ENCODE measurements around the gene MACROD2.

MACROD2 gene

GRCh38 chr20:15031546-15032351 lies 1036.4 kb downstream of the MACROD2 start:
- no peak for DNase-seq

- DNase-seq = no peak
These were observed 1037.0 kb downstream of the MACROD2 start for GRCh38 chr20:15032352-15032622.

GRCh38 chr20:15033269-15033668 lies 1038.0 kb downstream of the MACROD2 start:
- DNase-seq = no peak

GRCh38 chr20:15033891-15034290 lies 1038.6 kb downstream of the MACROD2 start:
- DNase-seq = no peak

GRCh38 chr20:15036948-15037347 lies 1041.6 kb downstream of the MACROD2 start:
- no peak for DNase-seq

DNA sequence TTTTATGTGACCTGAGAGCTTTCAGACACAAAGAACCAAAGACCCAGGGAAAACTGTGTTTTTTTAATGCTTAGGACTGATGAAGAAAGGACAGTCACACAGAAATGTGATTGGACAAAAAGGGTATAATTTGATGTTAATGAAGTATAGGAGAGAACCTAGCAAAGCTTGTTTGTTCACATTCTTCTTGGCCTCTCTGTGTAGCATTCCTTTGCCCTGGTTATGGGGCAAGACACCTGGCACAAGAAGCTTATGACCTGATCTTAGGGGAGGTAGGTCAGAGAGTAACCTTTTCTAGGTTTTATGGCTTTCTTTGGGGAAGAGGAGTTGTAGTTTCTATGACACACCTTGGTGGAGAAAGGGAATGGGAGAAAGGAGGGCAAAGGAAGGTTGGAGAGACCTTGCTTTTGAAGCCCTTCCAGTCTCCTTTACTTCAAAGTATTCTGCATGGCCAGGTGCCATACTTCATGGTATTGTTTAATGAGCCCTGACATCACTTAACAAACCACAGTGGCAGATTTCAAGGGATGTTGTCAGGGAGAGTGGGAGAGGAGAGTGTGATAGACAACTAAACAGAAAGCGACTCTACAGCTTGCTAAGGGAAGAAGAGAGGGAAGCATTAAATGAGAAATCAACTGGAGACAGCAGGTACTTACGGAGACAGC lies 1043.9 kb downstream of the MACROD2 start:
- no peak for DNase-seq

DNA sequence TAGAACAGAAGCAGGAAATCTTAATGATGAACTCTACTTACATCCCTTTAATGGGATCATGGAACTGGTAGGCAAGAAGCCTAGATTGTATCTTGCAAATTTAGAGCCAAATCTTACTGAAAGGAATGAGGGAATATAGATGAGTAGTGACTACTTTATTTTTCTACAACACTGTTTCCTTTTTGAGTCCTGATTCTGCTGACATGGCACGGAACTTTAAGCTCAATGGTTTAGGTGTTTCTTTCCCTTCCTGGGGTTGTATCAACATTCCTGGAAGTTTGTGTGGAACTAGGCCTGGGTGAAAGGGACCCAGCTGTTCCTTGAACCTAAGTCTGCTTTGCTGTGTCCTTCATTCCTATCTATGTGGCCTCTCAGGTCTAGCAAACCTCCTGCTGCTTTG lies 1047.4 kb downstream of the MACROD2 start:
- DNase-seq = no peak

DNA sequence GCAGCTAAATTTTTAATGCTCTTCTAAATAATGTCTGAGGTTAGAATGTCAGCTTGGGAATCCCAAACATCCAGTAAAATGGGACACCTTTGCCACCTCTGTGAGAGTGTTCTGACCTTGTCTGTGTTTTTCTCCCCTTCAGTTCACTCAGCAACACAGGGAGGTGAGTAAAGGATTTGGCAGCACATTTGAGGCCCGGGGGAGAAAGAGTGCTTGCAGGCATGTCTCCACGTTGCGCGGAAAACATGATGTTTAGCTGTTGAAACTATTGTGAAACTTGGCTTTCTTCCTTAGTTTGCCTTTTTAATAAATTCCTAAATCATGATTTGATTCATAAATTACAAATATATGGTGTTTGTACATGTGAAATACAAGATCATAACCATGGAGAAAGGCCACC lies 1049.9 kb downstream of the MACROD2 start:
- no peak for DNase-seq

GRCh38 chr20:15047042-15047441 lies 1051.7 kb downstream of the MACROD2 start:
- no peak for DNase-seq

GRCh38 chr20:15047601-15048000 lies 1052.3 kb downstream of the MACROD2 start:
- no peak for DNase-seq

- no peak for DNase-seq
These were observed 1060.9 kb downstream of the MACROD2 start for GRCh38 chr20:15056246-15056645.

DNA sequence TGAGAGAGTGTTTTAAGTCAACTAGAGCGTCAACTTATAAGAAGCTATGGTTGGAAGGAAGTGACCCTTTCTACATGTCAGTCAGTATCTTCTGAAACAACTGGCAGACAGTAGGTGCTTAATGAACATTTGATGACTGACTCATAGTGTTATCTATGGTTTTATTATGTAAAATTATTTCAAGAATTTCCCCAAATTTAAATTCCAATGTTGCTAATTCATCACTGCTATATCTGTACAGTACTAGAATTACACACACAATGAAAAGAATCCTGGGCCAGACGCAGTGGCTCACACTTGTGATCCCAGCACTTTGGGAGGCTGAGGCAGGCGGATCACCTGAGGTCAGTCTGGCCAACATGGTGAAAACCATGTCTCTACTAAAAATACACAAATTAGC lies 1063.5 kb downstream of the MACROD2 start:
- no peak for DNase-seq

GRCh38 chr20:15059438-15059837 lies 1064.1 kb downstream of the MACROD2 start:
- DNase-seq = no peak

- no peak for DNase-seq
These were observed 1065.1 kb downstream of the MACROD2 start for GRCh38 chr20:15060265-15061060.

GRCh38 chr20:15061061-15061430 lies 1065.7 kb downstream of the MACROD2 start:
- DNase-seq = no peak

DNA sequence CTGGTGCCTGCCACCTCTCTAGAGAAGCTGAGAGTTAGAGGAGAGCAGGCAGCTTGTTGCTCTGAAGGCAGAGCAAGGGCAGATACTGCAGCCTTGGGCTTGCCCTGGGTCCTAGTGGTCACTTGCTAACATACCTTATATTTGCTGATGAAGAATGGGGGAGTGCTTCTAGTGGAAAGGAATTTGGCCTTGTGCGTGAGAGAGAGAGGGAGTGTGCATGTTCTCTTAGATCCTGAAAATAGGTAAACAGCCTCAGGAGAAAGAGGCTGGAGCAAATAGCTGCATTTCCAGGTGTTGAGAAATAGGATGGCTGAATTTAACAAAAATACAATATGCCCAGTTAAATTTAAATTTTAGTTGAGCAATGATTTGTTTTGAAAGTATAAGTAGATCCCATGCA lies 1066.6 kb downstream of the MACROD2 start:
- DNase-seq = no peak

DNA sequence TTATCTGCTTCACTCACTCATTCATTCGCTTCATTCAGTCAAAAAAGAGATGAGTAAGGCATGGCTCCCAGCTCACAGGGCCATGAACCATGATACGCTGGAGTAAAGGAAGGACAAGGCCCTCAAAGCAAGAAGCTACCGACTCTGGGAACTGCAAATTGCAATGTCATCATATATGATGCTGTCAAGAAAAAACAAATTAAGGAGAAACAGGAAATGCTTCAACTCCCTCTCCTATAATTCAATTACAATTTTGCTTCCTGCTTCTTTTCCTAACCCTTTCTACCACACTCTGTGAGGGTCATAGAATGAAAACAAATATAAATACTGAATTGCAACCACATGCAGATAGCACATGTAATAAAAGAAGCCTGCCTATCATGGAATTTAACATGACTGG lies 1067.8 kb downstream of the MACROD2 start:
- no peak for DNase-seq

GRCh38 chr20:15064741-15065140 lies 1069.4 kb downstream of the MACROD2 start:
- DNase-seq = no peak

DNA sequence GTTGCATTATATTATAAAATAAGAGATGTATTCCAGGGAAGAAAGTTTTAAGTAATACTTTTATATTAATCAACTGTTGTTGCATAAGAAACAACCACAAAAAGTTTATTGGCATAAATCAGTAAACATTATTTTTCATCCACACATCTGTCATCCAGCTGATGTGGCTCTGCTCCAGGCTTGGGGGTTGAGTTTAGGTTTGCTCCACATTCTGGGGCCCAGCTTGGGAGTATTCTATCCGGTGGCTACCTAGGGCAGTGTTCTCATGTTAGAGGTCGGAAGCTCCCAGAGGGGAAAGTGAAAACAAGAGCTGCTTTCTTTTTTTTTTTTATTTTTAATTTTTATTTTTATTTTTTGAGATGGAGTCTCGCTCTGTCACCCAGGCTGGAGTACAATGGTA lies 1070.5 kb downstream of the MACROD2 start:
- no peak for DNase-seq

- no peak for DNase-seq
These were observed 1073.2 kb downstream of the MACROD2 start for GRCh38 chr20:15068486-15068885.

DNA sequence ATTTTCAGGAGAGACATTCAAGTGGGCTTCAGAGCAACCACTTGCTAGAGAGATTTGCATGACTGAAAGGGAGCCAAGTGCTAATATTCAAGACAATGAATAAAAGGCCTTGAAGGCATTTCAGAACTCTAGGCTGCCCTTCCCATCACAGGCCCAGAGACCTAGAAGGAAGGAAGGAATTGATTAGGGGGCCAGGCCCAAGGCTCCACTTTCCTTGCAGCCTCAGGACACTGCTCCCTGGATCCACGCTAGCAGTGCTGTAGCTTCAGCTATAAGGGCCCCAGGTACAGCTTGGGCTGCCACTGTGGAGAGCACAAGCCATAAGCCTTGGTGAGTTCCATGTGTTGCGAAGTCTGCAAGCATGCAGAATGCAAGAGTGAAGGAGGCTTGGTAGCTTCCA lies 1074.0 kb downstream of the MACROD2 start:
- no peak for DNase-seq

GRCh38 chr20:15071085-15071808 lies 1075.9 kb downstream of the MACROD2 start:
- no peak for DNase-seq

- DNase-seq = no peak
These were observed 1077.0 kb downstream of the MACROD2 start for GRCh38 chr20:15072316-15072715.
